PC-3 (cell line): ENCODE data around the gene WNT5B.

ENCODE experiments used
- CTCF ChIP-seq: fragments of 300-600 bp; sonication (generic); conservative IDR thresholded peaks from 2 replicates; pipeline ENCODE4 v1.5.1; 2017; ENCODE audit warnings: antibody characterized with exemption, low read depth, mild to moderate bottlenecking, low read length
- EZH2 ChIP-seq: fragments of 300-600 bp; sonication (generic); IDR thresholded peaks from one replicate; pipeline ENCODE4 v1.6.1; 2017; ENCODE audit warnings: antibody characterized with exemption, mild to moderate bottlenecking, low read length; ENCODE audit not compliant: unreplicated experiment
- EZH2phosphoT487 ChIP-seq: fragments of 300-600 bp; sonication (generic); IDR thresholded peaks from 2 replicates; pipeline ENCODE4 v1.6.1; 2018; ENCODE audit warnings: mild to moderate bottlenecking, antibody characterized with exemption, low read length, borderline replicate concordance

DNA sequence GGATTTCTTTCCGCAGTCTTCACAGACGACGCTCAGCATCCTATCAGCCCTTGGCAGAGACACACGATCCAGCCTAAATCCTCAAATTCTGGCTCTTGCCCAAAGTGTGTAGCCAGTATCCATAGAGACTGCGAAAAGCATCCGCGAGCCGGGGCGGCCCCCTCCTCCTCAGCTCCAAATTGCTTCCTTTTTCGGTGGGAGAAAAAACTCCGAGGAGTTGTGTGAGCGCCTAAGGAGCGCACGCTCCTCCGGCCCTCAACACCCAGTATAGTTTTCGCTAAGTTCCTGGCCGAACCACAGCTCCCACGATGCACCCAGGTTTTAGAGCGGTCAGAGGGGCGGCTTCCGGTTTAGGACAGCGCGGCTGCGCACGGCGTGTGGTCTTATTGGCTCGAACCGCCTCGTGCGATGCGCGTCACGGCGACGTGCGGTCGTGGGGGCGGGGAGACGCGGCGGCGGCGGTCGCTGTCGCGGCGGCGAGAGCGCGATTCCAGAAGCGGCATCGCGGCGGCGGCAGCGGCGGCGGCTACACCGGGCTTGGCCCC, 61.6 kb downstream of the WNT5B start, which contains the start of gene ADIPOR2:
- TF ChIP-seq EZH2 (no peak), CTCF (no peak), EZH2phosphoT487 (no peak)
